LoVo (cell line): ENCODE measurements around the gene CCDC9.
"Not testable (repeated sequence)": the region's sequence is repeated elsewhere in the genome, so short reads cannot be mapped to it uniquely, and the experiment has no call there.

Source experiments
- DNase-seq: peaks from one replicate; pipeline ENCODE4 v3.0.0-alpha.2; 2016; ENCODE audit warnings: low spot score

CCDC9 gene

GRCh38 chr19:47300867-47301266 is 44.5 kb downstream of the CCDC9 start:
- not testable (repeated sequence) for DNase-seq

DNA sequence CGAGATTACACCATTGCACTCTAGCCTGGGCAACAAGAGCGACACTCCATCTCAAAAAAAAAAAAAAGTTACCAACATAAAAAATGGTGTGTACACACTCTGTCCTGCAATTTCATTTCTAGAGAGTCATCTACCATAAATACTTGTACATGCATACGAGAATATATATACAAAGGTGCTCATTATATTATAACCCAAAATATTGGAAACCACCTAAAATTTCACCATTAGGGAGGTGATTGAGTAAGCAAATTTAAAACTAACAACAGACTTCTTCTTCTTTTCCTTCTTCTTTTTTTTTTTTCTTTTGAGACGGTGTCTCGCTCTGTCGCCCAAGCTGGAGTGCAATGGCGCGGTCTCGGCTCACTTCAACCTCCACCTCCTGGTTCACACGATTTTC is 45.9 kb downstream of the CCDC9 start:
- no peak for DNase-seq

DNA sequence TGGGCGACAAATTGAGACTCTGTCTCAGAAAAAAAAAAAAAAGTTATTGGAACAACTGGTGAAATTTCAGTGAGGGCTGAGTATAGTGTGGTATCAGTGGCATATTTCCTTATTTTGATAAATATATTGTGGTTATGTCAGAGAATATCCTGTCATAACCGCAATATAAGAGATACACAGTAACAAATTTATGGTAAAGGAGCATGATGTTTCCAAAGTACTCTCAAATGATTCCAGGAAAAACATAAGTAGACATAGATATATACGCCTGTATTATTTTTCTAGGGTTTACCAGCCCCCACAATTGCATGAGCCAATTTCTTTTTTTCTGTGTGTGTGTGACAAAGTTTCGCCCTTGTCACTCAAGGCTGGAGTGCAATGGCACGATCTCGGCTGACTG is 47.6 kb downstream of the CCDC9 start:
- no peak for DNase-seq

DNA sequence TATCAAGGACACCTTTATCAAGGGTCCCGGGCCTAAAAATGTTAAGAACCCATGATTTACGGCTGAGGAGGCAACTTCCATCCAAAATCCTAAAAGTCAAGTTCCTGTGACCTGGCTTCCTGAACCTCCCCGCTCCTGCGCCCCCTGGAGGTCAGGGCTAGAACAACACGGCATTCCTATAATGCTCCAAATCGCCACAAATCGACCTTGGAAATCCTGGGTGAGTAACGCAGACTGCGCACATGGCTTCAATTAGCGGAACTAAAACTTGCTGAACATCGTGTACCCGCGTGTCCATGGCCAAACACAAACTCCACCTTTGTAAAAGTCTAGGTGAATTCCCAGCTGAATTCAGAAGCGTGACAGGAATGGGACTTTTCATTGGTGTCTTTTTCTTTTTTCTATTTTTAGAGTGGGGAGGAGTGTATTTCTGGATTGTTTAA is 49.0 kb downstream of the CCDC9 start:
- DNase-seq, result peak; percentile 72

DNA sequence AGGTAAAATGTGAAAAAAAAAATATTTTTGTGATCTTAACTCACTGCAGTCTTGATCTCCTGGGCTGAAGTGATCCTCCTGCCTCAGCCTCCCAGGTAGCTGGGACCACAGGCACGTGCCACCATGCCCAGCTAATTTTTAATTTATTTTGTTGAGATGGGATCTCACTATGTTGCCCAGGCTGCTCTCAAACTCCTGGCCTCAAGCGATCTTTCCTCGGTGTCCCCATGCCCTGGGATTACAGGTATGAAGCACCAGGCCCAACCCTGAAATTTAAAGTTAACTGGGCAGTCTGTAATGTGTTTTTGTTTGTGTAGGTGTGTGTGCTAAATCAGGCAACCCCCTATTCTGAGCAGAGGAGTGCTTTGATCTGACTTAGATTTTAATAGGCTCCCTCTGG is 50.0 kb downstream of the CCDC9 start:
- no peak for DNase-seq

- DNase-seq, result no peak
These were observed 52.7 kb downstream of the CCDC9 start for GRCh38 chr19:47309038-47309437.

DNA sequence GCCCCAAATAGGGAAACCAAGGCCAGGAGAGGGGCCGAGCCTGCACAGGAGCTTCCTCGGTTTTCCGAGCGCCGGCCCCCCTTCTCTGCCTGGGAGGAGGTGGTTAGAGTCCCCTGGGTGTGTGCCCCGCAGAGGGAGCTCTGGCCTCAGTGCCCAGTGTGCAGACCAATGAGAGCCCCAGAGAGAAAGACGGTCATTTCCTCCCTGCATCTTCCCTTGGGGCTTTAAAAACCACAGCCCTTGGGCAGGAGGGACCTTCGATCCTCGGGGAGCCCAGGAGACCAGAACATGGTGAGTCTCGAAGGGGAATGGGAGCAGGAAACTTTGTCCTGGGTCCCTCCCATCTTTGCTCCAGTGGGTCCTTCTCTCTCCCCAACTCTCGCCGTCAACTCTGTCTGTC is 53.3 kb downstream of the CCDC9 start, which contains the start of gene C5AR1:
Gene C5AR1 (plus strand): TSS at position 254 of the 400 bp plus-strand sequence. CDS start 35 bp downstream, at position 289.
- DNase-seq, result no peak

GRCh38 chr19:47310323-47310722 is 54.0 kb downstream of the CCDC9 start:
- DNase-seq, result no peak

- DNase-seq, result peak; percentile 22
These were observed 54.5 kb downstream of the CCDC9 start for GRCh38 chr19:47310819-47311218.

GRCh38 chr19:47312366-47313006 is 56.2 kb downstream of the CCDC9 start:
- no peak for DNase-seq

GRCh38 chr19:47313754-47314295 is 57.5 kb downstream of the CCDC9 start:
- DNase-seq, result no peak

DNA sequence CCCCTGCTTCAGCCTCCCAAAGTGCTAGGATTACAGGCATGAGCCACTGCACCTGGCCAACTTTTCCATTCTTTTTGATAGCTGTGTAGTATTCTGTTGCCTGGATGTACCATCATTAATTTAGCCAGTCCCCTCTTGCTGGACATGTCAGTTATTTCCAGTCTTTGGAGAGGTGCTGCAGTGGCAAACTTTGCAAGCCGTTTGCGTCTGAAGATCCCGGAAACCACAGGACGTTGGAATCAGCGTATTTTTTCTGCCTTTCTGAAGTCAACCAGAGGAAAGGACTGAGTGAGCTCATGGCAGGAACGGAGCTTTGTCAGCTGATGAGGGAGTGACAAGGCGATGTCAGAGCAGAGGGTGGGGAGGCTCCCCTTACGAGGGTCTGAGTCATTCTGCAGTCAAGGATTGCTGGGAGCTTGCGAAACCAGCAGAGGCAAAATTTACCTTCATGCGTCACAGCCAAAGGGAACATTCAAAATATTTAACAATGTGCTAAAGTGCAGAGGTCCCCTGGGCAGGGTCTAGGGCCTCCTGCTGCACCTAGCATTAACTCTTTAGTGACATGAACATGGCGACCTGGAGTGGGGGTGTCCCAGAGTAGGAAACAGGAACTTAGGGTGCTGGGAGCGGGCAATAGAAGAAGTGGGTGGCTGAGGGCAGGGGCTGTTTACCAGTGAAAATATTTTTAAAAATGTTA is 58.9 kb downstream of the CCDC9 start:
- DNase-seq, result peak; percentile 90

DNA sequence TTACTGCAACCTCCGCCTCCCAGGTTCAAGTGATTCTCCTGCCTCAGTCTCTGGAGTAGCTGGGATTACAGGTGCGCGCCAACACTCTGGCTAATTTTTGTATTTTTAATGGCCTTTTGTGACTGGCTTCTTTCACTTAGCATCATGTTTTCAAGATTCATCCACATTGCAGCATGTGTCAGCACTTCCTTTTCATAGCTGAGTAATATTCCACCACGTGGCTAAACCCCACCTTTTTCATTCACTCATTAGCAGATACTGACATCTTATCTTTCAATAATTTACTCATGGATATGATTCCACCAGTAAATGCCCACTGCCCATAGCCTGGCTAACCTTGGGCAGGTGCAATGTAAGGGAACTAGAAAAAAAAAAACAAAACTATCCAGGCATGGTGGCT is 60.2 kb downstream of the CCDC9 start:
- no peak for DNase-seq

- no peak for DNase-seq
These were observed 63.9 kb downstream of the CCDC9 start for GRCh38 chr19:47319923-47320871.
